Esophagus (tissue), 2 donors: ENCODE measurements around the gene GLT1D1. TPM values are rescaled to one million over a fixed set of nuclear protein-coding genes. Genes with fewer than 3 reads are reported as not detected.
A peak's percentile ranks its signal among the peaks of the same experiment; 100 is the strongest.

Source experiments
- H3K27ac ChIP-seq, 2 donors: one replicate each; pipeline ENCODE4 v1.5.1; 2013; ENCODE audit warnings: low read depth in 2 of 2, mild to moderate bottlenecking in 2 of 2, inconsistent platforms in 1 of 2, low read length in 1 of 2, moderate library complexity in 1 of 2
- H3K27me3 ChIP-seq, 2 donors: one replicate each; pipeline ENCODE4 v1.6.1; 2013; ENCODE audit warnings: low read length in 2 of 2, control low read depth in 1 of 2, mild to moderate bottlenecking in 1 of 2; ENCODE audit not compliant: insufficient read depth in 2 of 2, control insufficient read depth in 1 of 2
- H3K36me3 ChIP-seq, 2 donors: one replicate each; pipeline ENCODE4 v1.6.1; 2013; ENCODE audit warnings: low read length in 1 of 2; ENCODE audit not compliant: control insufficient read depth in 2 of 2, insufficient read depth in 2 of 2
- H3K4me1 ChIP-seq, 2 donors: one replicate each; pipeline ENCODE4 v1.6.1; 2013; ENCODE audit warnings: low read length in 1 of 2; ENCODE audit not compliant: control insufficient read depth in 2 of 2, insufficient read depth in 2 of 2
- H3K4me3 ChIP-seq, 2 donors: one replicate each; pipeline ENCODE4 v1.5.1; 2013; ENCODE audit warnings: low read length in 2 of 2, mild to moderate bottlenecking in 2 of 2, low read depth in 1 of 2, moderate library complexity in 1 of 2
- H3K9me3 ChIP-seq, 2 donors: one replicate each; pipeline ENCODE4 v1.6.1; 2013; ENCODE audit warnings: mild to moderate bottlenecking in 2 of 2, low read depth in 1 of 2, low read length in 1 of 2, moderate library complexity in 1 of 2; ENCODE audit not compliant: control insufficient read depth in 2 of 2, insufficient read depth in 1 of 2
- WGBS, 2 donors: extraction: QIAGEN DNeasy Blood & Tissue Kit; methylation state at CpG; one replicate each; pipeline ENCODE4 v1.1.7; 2013; 5-methylcytosine and 5-hydroxymethylcytosine counted together
- polyA plus RNA-seq, 2 donors: library from polyadenylated mRNA; stranded (reverse); fragments of 200-250 nt; gene quantifications; one replicate each; pipeline ENCODE4 v1.2.3, GENCODE V29; 2013
- donor health status: healthy with polysubstance abuse.
- donor health status: Bipolar disorder and iron deficiency.

Gene GLT1D1
- polyA plus RNA-seq, 2 donors = 0.06 to 0.19 TPM

DNA sequence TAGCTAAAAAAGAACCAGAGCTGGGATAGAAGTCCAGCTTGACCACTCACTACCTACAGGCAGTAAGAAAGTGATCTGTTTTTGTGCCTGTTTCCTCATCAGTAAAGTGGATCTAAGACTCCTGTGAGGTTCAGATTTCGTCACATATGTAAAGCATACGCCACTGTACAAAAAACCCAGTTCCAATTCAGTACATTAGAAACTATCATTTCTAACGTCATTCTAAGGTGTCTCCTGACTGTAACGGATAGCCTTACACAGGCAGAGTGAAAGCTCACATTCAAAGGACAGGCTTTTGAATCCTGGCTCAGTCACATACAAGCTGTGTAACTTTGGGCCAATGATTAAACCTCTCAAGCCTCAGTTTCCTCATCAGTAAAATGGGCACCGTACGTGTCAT lies 33.0 kb upstream of the GLT1D1 start:
- H3K27ac ChIP-seq = no peak overlapping the region
- WGBS, 2 donors = 93 to 94% methylated on average over 6 of the region's 6 CpGs

DNA sequence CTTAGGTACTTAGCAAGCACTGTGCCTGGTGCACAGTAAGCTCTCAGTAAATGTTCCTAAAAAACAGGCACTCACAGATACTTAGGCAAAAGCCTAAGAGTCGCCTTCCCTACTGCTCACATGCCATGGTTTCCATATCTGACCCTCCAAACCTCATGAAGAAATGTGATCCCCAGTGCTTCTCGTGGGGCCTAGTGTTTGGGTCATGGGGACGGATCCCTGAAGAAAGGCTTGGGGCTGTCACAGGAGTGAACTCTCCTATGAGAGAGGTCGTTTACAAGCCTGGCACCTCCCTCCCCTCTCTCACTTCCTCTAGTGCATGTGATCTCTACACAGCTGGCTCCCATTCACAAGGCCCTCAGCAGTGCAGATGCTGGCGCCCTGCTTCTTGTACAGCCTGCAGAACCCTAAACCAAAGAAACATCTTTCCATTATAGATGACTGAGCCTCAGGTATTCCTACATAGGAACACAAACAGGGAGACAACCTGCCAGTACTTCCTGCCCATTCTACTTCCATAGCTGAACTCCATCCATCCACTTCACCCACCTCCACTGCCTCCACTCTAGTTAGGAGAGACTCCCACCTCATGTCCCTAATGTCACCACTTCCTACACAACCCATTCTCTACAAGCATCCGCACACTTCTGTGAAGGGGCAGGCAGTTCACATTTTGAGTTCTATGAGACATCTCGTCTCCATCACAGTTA lies 32.4 kb upstream of the GLT1D1 start:
- WGBS, 2 donors = 69 to 73% methylated on average over 7 of the region's 7 CpGs
- Histone ChIP-seq H3K4me1 (peaks cover 0 to 11% of the 10 kb centered on the region in 2 donors), H3K9me3 (no peaks in the 10 kb centered on the region), H3K4me3 (no peak overlapping the region), H3K27ac (no peak overlapping the region), H3K27me3 (no peaks in the 10 kb centered on the region), H3K36me3 (no peaks in the 10 kb centered on the region)

More for the DNA sequence above, 33.0 kb upstream of the GLT1D1 start:
- no peaks in the 10 kb centered on the region for H3K36me3 ChIP-seq
- peaks cover 0 to 11% of the 10 kb centered on the region in 2 donors for H3K4me1 ChIP-seq
- no peaks in the 10 kb centered on the region for H3K27me3 ChIP-seq
- H3K9me3 ChIP-seq = no peaks in the 10 kb centered on the region
- no peak overlapping the region for H3K4me3 ChIP-seq

DNA sequence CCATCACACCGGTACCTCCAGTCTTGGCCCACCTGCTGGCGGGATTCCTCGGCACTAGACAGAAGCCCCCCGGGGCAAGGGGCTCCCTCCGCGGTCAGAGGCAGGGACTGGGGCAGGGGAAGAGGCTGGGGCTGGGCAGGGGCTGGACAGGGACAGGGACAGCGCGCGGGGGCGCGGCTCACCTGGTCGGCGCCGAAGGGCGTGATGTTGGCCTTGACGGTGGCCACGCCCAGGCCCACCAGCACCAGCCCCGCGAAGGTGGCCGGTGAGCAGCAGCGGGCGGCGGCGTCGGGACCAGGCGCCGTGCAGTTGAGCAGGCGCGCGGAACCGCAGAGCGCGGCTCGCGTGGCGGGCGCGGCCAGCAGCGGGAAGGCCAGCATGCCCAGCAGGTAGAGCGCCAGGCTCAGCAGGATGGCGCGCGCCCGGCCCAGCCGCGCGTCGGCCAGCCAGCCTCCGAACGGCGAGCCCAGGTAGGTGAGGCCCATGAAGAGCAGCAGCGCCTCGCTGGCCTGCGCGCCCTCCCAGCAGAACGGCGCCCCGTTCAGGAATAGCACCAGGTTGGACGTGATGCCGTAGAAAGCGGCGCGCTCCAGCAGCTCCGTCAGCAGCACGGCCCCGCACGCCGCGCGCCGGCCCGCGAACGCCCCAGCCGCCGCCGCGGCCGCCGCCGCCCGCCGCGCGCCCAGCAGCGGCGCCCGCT lies 29.9 kb upstream of the GLT1D1 start:
- Histone ChIP-seq H3K27ac (peak overlapping the region; percentile 87 to 89), H3K9me3 (no peaks in the 10 kb centered on the region), H3K4me3 (peak overlapping the region; percentile 65 to 97), H3K36me3 (no peaks in the 10 kb centered on the region), H3K27me3 (no peaks in the 10 kb centered on the region), H3K4me1 (peaks cover 0 to 11% of the 10 kb centered on the region in 2 donors)
- WGBS, 2 donors = 1% methylated on average over 68 to 88 of the region's 88 CpGs

DNA sequence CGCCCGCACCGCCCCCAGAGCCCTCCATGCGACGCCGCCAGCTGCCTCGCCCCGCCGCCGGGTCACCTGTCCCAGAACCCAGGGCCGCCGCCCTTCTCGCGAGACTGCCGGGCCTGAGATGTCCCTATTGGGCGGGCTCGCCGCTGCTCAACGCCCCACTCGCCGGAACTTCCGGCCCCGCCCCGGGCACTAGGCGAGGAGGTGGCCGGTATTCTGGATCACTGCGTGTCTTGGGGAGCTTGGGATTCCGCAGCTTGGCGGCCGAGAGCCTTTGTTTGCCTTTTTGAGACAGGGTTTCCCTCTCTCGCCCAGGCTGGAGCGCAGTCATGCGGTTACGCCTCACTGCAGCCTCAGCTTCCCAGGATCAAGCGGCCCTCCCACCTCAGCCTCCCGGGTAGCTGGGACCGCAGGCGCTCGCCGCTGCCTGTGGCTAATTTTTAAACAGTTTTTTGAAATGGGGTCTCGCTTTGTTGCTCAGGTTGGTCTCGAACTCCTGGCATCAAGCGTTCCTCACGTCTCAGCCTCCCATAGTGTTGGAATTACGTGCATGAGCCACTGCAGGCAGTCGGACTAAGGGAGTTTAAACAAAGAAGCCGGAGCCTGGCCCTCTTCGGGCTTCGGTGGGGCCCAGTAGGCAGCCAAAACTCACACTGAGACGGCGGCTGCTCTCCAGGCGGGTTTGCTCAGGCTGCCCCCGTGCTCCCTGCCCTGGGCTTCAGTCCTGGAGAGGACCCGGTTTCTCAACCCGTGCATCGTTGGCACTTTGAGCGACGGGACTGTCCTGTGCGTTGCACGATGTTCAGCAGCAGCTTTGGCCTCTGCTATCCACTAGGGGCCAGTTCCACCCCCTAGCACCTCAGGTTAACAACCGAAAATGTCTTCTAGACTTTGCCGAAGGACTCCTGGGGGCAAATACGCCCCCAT lies 29.1 kb upstream of the GLT1D1 start, which contains the start of gene SLC15A4:
Gene SLC15A4 (minus strand): TSS at position 43 of the 924 bp plus-strand sequence. CDS start 15 bp downstream, at position 28.
- Histone ChIP-seq H3K4me1 (peaks cover 0 to 11% of the 10 kb centered on the region in 2 donors), H3K27ac (peak within 1 kb of the TSS; percentile 87 to 89), H3K27me3 (no peaks in the 10 kb centered on the region), H3K36me3 (no peaks in the 10 kb centered on the region), H3K9me3 (no peaks in the 10 kb centered on the region), H3K4me3 (peak within 1 kb of the TSS; percentile 65 to 97)
- 4% methylated on average over 62 to 63 of the region's 63 CpGs for WGBS, 2 donors

DNA sequence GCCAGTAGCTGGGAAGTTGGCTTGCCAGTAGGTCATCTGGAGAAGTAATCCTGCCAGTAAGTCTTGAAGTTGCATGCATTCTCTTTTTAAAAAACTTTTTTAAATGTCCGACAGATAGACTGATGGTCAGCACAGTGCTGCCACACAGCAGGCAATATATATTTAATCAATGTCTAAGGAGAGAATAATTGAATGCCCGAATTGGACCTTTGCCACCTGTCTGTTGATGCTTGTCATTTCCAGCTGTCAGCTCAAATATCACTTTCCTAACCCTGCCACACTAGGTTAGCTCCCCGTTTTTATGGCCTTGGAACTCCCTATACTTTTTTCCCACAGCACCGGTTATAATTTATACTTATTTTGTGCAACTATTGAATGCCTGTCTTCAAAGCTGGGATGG lies 27.4 kb upstream of the GLT1D1 start:
- no peaks in the 10 kb centered on the region for H3K9me3 ChIP-seq
- peaks cover 0 to 6% of the 10 kb centered on the region in 2 donors for H3K4me1 ChIP-seq
- WGBS, 2 donors = 74 to 81% methylated on average over 4 of the region's 4 CpGs
- H3K4me3 ChIP-seq = no peak overlapping the region
- H3K36me3 ChIP-seq = no peaks in the 10 kb centered on the region
- H3K27ac ChIP-seq = no peak overlapping the region
- no peaks in the 10 kb centered on the region for H3K27me3 ChIP-seq

DNA sequence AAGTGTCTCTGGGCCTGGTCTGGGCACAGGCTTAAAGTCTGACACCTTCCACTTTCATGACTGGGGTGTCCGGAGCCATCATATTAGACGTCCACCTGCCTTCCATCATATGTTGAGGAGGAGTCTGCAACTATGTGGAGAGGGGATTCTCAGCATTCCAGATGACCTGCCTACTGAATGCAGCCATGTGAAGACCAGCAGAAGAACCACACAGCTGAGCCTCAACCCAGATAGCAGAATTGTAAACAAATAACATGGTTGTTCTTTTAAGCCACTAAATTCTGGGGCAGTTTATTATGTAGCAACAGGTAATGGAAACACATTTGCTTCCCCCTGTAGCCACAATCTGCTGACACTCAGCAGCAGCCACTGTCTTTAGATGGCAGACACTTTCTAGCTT lies 25.6 kb upstream of the GLT1D1 start:
- no peak overlapping the region for H3K4me3 ChIP-seq
- H3K36me3 ChIP-seq = no peaks in the 10 kb centered on the region
- H3K4me1 ChIP-seq = no peaks in the 10 kb centered on the region
- no peaks in the 10 kb centered on the region for H3K27me3 ChIP-seq
- no peak overlapping the region for H3K27ac ChIP-seq
- H3K9me3 ChIP-seq = no peaks in the 10 kb centered on the region
- WGBS, 2 donors = 91 to 99% methylated on average over 2 of the region's 2 CpGs

DNA sequence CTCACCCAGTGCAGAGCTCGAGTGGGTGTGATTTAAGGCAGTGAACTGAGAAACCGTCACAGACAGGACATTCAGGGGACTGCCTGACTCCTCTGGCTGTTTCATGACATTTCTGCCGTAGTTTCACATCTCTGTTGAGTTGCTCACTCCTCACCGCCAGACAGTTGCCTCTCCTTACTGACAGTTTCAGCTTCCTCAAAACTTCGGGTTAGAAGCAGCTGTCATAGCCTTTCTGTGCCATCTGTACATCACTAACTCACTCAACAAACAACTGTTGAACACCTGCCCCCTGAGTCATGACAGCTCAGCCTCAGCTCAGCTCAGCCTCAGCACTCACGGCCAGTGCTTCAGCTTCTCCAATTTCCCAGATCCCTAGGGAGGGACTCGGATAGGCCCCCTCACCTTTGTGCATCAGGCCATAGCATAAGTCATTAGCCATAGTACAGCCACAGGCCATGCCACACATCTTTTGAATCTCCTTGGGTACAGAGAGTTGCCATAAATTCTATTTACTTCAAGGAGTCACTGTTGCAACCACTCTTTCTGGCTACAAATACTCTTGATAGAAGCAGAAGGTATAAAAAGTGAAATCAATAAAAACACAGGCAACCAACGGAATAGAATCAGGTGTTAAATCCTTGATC lies 23.3 kb upstream of the GLT1D1 start:
- Histone ChIP-seq H3K27ac (no peak overlapping the region), H3K9me3 (no peaks in the 10 kb centered on the region), H3K36me3 (no peaks in the 10 kb centered on the region), H3K4me1 (no peaks in the 10 kb centered on the region), H3K4me3 (no peak overlapping the region), H3K27me3 (no peaks in the 10 kb centered on the region)
- 57 to 69% methylated on average over 8 of the region's 8 CpGs for WGBS, 2 donors

DNA sequence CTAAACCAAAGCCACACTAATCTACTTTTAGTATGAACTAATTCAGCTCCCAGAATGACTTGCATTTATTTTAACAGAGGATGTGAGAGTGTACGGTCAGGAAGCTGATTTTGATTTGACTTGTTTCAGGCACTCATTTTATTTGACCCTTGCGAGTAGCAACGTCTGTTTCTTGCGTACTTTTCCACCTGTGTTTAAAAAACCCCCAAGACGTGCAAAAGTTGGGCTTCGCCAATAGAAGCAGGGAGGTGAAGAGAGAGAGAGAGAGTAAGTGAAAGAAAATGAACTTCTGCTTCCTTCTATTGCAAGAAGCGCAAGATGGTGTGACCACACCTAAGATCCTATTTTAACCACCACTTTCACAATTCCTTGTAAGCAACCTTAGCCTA lies 22.8 kb upstream of the GLT1D1 start:
- 64 to 70% methylated on average over 7 of the region's 7 CpGs for WGBS, 2 donors
- Histone ChIP-seq H3K36me3 (no peaks in the 10 kb centered on the region), H3K9me3 (no peaks in the 10 kb centered on the region), H3K4me1 (no peaks in the 10 kb centered on the region), H3K27me3 (no peaks in the 10 kb centered on the region), H3K27ac (no peak overlapping the region), H3K4me3 (no peak overlapping the region)

DNA sequence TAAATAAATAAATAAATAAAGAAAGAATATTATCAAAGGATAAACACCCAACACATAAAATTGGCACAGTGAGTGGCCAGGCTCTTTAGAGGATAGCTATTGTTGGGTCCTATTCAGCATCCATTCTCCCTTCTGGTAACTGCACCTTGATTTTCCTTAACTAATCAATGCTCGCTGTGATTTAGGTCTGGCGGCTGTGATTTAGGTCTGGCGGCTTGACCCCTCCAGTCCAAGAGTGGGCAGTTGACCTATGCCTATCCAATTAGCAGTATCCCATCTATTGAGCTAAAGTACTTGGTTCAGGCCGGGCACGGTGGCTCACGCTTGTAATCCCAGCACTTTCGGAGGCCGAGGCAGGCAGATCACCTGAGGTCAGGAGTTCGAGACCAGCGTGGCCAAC lies 19.9 kb upstream of the GLT1D1 start:
- 96 to 97% methylated on average over 10 of the region's 10 CpGs for WGBS, 2 donors
- Histone ChIP-seq H3K27me3 (no peaks in the 10 kb centered on the region), H3K4me3 (no peak overlapping the region), H3K36me3 (no peaks in the 10 kb centered on the region), H3K9me3 (no peaks in the 10 kb centered on the region), H3K27ac (no peak overlapping the region), H3K4me1 (no peaks in the 10 kb centered on the region)
